HG02973 (cell line): Measurements from ENCODE around the gene CGREF1.

Source experiments
- ATAC-seq: cut with Tn5 transposase; IDR thresholded peaks from one replicate; pipeline ENCODE4 v1.9.1; 2021; ENCODE audit warnings: moderate library complexity; ENCODE audit not compliant: unreplicated experiment

The CGREF1 gene

GRCh38 chr2:27118525-27119329 lies at the start of gene CGREF1:
CGREF1 (minus strand) TSS chr2:27119128; CDS start chr2:27104366, 14,762 bp downstream.
- ATAC-seq = no peak

GRCh38 chr2:27164960-27165763 lies 46.2 kb upstream of the CGREF1 start:
- no peak for ATAC-seq

DNA sequence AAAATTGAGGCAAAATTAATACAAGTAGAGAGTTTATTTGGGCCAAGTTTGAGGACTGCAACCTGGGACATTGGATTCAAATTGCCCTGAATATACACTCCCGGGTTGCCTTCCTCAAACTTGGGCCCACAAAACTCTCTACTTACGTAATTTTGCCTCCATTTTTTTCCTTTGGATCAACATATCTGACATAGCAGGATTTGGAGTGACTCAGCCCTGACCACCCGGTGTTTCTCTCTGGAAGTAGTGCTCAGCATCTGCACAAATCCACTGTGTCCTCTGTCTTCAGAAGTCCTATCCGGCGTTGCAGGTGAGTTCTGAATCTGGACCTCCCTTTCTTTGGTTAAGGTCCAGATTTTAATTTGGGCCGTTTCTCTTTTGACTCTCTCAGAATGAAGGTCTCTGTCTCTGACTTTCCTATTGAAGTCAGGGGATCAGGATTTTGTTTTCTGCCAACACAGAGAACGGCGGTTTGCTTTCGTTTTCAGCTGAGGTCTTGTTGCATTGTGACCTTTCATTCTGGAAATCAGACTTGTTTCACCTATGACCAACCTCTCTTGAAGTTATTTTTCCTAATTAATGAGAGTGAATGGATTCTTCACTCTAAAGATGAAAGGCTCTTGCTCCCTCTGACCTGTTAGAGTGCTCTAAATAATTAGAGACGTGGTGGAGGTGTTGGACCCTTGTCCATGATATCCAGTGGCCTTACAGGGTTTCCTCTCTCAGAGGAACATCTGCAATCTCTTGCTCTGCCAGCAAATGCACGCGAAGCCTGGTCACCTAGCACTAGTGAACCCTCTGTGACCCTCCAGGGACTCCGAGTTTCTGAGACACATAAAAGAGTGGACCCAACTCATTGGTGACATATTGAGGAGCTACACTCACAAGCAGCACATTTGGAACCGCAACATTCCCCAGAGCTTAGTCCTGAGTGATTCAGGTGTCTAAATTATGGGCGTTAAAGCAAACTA lies 43.5 kb upstream of the CGREF1 start:
- ATAC-seq = no peak

DNA sequence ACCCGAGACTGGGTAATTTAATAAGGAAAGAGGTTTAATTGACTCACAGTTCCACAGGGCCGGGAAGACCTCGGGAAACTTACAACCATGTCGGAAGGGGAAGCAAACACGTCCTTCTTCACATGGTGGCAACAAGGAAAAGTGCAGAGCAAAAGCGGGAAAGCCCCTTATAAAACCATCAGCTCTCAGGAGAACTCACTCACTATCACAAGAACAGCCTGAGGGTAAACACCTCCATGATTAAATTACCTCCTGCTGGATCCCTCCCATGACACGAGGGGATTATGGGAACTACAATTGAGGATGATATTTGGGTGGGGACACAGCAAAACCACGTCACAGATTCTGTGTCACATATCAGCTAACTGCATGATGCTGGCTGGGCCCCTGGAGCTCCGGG lies 41.3 kb upstream of the CGREF1 start:
- no peak for ATAC-seq

DNA sequence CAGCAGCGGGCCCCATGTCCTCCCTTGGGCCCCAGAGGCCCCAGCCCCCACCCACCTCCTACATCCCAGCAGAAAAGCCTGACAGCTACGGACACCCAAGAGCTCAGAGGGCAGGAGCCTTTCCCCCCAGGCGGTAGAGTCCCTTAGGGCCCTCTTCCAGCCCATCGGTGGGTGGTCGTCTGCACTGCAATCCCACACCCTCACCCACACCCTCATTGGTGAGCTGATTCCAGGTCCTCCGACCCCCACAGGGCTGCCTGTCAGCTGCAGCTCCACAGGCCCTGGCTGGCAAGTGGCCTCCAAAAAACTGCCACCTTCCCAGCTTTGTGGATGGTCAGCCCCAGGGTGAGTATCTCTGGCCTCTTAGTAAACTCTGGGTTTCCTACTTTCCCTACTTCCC lies 40.3 kb upstream of the CGREF1 start:
- no peak for ATAC-seq

DNA sequence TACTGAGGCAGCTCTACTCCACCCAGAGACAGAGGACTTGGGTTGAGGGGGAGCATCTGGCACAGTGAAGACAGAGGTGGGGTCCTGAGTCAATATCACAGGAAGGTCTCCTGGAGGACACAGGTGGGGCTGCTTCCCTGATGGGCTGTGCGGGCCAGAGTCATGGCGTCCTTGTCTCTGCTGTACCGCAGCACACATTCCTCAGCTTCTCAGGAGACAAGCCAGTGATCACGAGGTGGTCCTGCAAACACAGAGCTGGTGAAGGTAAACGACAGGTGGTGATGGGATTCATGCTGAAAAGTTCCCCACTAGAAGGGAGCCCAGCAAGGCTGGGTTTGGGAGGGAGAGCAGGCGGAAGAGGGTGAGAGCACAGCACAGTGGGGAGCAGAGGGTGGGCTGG lies 39.5 kb upstream of the CGREF1 start:
- no peak for ATAC-seq

- ATAC-seq = no peak
These were observed 36.2 kb upstream of the CGREF1 start for GRCh38 chr2:27155069-27155520.

DNA sequence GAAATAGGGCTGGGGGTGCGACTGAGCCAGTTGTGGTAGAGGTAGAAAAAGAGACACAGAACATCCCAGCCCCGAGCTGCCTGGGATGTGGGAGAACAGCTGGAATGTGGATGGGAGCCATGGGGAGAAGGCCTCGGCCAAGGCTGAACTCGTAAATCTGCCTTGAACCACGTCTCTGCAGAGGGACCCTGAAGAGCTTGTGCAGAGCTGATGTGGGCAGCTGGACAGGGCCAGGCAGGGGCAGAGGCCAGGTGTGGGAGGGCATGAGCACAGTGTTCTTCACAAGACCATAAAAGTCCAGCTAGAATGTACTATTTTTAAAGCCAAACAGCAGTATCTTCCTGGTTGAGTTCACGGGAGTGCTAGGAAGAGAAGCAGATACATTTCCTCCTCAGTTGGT lies 35.6 kb upstream of the CGREF1 start:
- ATAC-seq = no peak

DNA sequence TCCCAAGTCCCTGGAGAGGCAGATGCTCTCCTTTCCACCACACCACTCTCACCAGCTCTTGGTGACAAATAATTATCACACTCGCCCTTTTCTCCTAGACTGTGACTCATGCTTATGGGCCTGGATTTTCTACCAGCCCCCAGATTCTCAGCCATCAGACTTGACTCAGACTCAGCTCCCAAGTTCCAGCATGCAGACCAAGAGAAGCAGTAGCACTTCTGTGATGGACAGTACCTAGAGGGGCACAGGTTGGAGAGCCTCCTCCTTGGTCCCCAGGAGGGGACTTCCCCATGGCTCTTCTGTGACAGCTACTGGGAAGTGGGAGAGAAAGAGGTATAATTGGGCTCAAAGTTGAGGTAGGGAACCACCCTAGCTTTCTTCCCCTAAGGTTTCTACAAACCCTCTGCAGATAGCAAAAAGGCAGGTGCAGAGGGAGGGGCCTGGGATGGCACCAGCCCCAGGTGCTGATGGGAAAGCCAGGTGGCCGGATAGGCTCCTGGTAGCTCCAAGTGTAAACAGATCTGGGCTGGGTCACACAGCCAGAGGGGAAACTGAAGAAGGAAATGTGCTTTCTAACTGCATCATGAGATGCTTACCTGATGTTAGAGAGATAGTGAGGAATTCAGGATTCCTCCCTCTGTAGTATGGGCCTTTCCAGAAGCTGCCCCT lies 34.0 kb upstream of the CGREF1 start:
- no peak for ATAC-seq

DNA sequence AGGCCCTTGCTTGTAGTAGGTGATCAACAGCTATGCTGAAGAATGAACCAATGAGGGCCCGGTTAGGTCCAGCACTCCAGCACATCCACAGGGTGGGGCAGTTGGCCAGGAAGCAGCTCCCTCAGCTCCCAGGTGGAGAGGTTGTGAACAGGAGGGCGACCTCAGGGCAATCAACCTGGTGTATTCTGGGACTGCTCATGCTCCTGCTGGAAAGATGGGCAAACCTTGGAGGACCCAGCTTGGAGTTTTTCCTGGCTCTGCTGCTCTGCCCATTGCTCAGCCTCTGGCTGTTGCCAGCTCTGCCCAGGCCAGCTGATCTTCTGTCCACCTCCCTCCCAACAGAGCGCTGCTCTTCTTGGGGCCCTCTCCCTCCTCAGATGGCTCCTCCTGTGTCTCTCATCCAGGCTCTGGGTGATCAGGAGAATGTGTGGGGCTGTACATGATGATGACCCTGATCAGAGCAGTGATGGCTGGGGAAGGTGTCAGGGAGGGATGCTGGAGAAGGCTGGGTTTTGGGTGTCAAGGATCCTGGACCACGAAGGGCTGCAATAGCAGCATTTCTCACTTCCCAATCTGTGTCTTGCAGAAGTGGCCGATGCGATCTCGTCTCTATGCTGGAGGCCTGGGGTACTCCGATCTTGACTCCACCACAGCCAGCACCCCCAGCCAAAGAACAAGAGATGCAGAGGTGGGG lies 33.3 kb upstream of the CGREF1 start:
- ATAC-seq = no peak

- ATAC-seq = no peak
These were observed 31.8 kb upstream of the CGREF1 start for GRCh38 chr2:27150639-27151230.

- ATAC-seq = no peak
These were observed 30.9 kb upstream of the CGREF1 start for GRCh38 chr2:27149570-27150405.

- no peak for ATAC-seq
These were observed 30.0 kb upstream of the CGREF1 start, which contains the start of gene TCF23 for GRCh38 chr2:27148801-27149439. TCF23 (plus strand) TSS chr2:27149004; CDS start chr2:27149134, 130 bp downstream.

GRCh38 chr2:27147935-27148334 lies 29.0 kb upstream of the CGREF1 start:
- no peak for ATAC-seq

DNA sequence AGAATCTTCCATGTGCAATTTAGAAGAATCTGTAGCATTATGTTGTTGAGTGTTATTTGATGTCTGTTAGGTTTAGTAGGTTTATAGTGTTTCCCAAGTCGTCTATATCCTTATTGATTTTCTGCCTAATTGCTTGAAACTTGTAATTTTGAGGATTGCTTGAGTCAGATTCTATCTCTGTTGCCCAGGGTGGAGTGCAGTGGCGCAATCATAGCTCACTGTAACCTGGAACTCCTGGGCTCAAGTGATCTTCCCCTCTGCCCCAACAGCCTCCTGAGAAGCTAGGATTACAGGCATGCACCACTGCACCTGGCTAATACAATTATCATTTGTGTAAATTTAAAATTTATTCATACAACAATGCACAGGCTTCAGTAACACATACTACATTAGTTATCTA lies 26.8 kb upstream of the CGREF1 start:
- no peak for ATAC-seq

- no peak for ATAC-seq
These were observed 24.4 kb upstream of the CGREF1 start for GRCh38 chr2:27143285-27143684.

DNA sequence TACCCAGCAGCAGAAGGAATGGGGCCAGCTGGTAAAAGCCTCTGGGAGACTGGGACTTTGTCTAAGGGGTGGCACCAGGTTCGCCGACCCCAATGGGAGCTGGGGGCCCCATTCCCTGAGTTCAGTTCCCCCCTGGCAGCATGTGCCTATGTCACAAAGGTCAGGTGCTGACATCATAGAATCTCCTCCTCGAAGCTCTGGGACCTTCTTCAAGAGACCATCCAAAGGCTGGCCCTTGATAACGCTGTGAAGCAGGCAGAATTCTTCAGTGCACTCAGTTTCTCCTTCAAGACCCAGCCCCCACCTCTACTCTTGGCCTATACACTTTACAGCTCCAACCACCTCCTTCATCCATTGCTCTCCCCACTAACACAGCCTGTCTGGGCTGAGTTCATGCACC lies 20.4 kb upstream of the CGREF1 start, which contains the start of gene PRR30:
PRR30 (minus strand) TSS at position 101 of the 400 bp plus-strand sequence. CDS start 1,081 bp downstream, outside the sequence.
- ATAC-seq = no peak

DNA sequence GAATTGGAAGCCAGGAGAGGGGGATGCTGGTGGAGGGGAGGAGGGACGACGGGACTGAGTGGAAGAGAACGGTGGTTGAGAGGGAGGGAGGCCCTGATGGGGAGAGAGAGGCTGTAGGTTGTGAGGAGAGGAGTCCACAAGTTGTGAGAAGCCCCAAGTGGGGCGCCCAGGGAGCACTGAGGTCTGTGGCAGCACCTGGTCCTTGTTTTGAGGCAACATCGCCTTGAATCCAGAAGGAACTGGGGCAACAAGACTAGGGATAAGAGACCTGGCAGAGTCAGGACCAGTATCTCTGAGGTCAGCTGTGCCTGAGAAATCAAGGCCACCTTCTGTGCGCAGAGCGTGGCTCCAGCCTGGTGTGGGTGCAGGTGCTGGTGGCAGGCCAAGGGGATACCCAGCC lies 19.2 kb upstream of the CGREF1 start:
- ATAC-seq = no peak
